ENCODE data around the gene UFL1.

GRCh38 chr6:96563853-96564252, 42.2 kb downstream of the UFL1 start:
- TF ChIP-seq CTCF (IDR thresholded peaks at IDR 0.05; ENCODE audit: low read depth, low read length, missing input control): no peak
- no peak for TF ChIP-seq RAD21 (IDR thresholded peaks at IDR 0.05)
- no peak for TF ChIP-seq TAF1 (conservative IDR thresholded peaks at IDR 0.05)
- TF ChIP-seq RXRA (IDR thresholded peaks at IDR 0.05): no peak
- no peak for TF ChIP-seq EGR1 (IDR thresholded peaks at IDR 0.05; ENCODE audit: low read depth in 2 of 2)
- TF ChIP-seq JUND (IDR thresholded peaks at IDR 0.05): no peak
- no peak for TF ChIP-seq GABPA (IDR thresholded peaks at IDR 0.05 in 1 of 2, conservative IDR thresholded peaks at IDR 0.05 in 1 of 2)
- no peak for TF ChIP-seq YY1 (IDR thresholded peaks at IDR 0.05)
- no peak for TF ChIP-seq ZBTB33 (IDR thresholded peaks at IDR 0.05)

All from liver (tissue), 3 donors.